ENCODE results near the gene LRMDA.

- TF ChIP-seq CTCF (IDR thresholded peaks at IDR 0.05; ENCODE audit: low read depth, low read length), result no peak
- TF ChIP-seq EZH2phosphoT487 (IDR thresholded peaks at IDR 0.05; ENCODE audit: low read depth), result no peak
Observed at GRCh38 chr10:75400771-75401568, 30.5 kb upstream of the LRMDA start.

Data from OCI-LY3 (cell line).